Esophagus squamous epithelium (tissue), 5 donors: ENCODE measurements around the gene SPZ1. TPM values are rescaled to one million over a fixed set of nuclear protein-coding genes. Genes with fewer than 3 reads are reported as not detected.
"Not testable (repeated sequence)": the region's sequence is repeated elsewhere in the genome, so short reads cannot be mapped to it uniquely, and the experiment has no call there.

Experiments
- DNase-seq: peaks from one replicate; lab custom pipeline; 2025; lab: John Stamatoyannopoulos, UW
- H3K27ac ChIP-seq, 4 donors: fragments of 200-600 bp; sonication (generic); one replicate each; pipeline ENCODE4 v1.5.1; 2016 to 2019; ENCODE audit warnings: mild to moderate bottlenecking in 1 of 4
- H3K27me3 ChIP-seq, 4 donors: fragments of 200-600 bp; sonication (generic); 1 replicate in 3 of 4; 2 replicates in 1 of 4; pipeline versions ENCODE4 v1.5.1 to v1.6.0; 2017 to 2021; ENCODE audit warnings: antibody characterized with exemption in 1 of 4
- H3K36me3 ChIP-seq, 3 donors: fragments of 200-600 bp; sonication (generic); one replicate each; pipeline ENCODE4 v1.5.1; 2016 to 2019
- H3K4me1 ChIP-seq, 3 donors: fragments of 200-600 bp; sonication (generic); one replicate each; pipeline ENCODE4 v1.5.1; 2017 to 2019
- H3K4me3 ChIP-seq, 4 donors: fragments of 200-600 bp; sonication (generic); 1 replicate in 3 of 4; 2 replicates in 1 of 4; pipeline ENCODE4 v1.5.1; 2016 to 2019; ENCODE audit warnings: mild to moderate bottlenecking in 2 of 4, moderate library complexity in 1 of 4
- H3K9me3 ChIP-seq, 3 donors: fragments of 200-600 bp; sonication (generic); one replicate each; pipeline ENCODE4 v1.5.1; 2016 to 2019
- CTCF ChIP-seq, 6 experiments: fragments of 450-650 bp in 4 of 6; fragments of 200-600 bp in 2 of 6; sonication (generic) in 2 of 6; IDR thresholded peaks; one replicate each; pipeline ENCODE4 v1.5.1; 2016 to 2019; ENCODE audit warnings: antibody characterized with exemption in 6 of 6, mild to moderate bottlenecking in 4 of 6, moderate library complexity in 4 of 6
- POLR2A ChIP-seq, 4 donors: fragments of 450-650 bp; IDR thresholded peaks; one replicate each; pipeline ENCODE4 v1.6.1; 2017; ENCODE audit warnings: antibody characterized with exemption in 4 of 4, mild to moderate bottlenecking in 4 of 4, moderate library complexity in 3 of 4
- WGBS, 2 donors: methylation state at CpG; one replicate each; pipeline ENCODE4 v1.1.5; 2018; 5-methylcytosine and 5-hydroxymethylcytosine counted together
- intact Hi-C: fragments of 100-400 bp; cut with DNase I; formaldehyde crosslinking; loops from one replicate; pipeline ENCODE4 v1.15.0; 2022
- total RNA-seq, 4 donors: library from RNA; depleted of rRNA; stranded (reverse); fragments of >200 nt; gene quantifications; one replicate each; pipeline ENCODE4 v1.1.0, GENCODE V29; 2016
- donor health status: DM: yes; HTN: yes; CAD: no.

The SPZ1 gene
- total RNA-seq: not detected

DNA sequence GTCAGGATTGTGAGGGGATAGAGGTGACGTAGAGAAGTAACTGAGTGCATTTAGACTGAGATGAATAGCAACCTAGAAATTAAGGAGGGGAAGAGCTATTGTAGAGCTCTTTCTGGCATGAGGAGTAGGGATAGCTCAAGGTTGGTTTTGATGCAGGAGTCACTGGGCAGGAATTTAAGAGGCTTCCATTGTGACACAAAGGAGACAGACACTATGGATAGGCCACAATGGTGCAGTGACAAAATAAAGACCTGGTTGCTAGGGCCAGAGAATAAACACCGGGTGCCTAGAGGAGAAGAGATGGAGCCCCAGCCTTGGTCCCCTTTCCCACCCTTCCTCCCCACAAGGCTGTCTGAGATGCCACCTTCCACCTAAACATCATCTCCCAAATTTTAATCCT lies at the start of gene SPZ1:
Gene SPZ1 (plus strand): TSS at position 301 of the 400 bp plus-strand sequence. CDS start 214 bp downstream, outside the sequence.
- no peak for DNase-seq
- intact Hi-C loops: no loop called here
- no peak within 1 kb of the TSS for H3K27ac ChIP-seq
- H3K4me1 ChIP-seq: no peaks in the 10 kb centered on the region
- H3K27me3 ChIP-seq: no peaks in the 10 kb centered on the region
- no peaks in the 10 kb centered on the region for H3K36me3 ChIP-seq
- WGBS, 2 donors: 69 to 94% methylated on average over 2 of the region's 2 CpGs
- no peak for TF ChIP-seq POLR2A (IDR thresholded peaks at IDR 0.05)
- no peak for TF ChIP-seq CTCF (IDR thresholded peaks at IDR 0.05)
- H3K9me3 ChIP-seq: no peaks in the 10 kb centered on the region
- H3K4me3 ChIP-seq: no peak within 1 kb of the TSS

DNA sequence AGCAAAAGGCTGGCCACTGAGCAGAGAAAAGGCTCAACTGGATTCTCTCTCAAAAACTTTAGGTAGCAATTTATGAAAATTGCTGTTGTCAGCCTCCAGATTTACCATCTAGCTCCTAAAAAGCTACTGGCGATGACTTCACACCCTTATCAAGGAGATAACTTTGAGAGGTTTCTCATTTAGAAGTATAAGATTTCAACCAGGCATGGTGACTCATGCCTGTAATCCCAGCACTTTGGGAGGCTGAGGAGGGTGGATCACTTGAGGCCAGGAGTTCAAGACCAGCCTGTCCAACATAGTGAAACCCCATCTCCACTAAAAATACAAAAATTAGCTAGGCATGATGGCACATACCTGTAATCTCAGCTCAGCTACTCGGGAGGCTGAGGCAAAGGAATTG lies 49.3 kb upstream of the SPZ1 start:
- H3K27ac ChIP-seq, H3K36me3 ChIP-seq, H3K27me3 ChIP-seq, DNase-seq, H3K9me3 ChIP-seq, intact Hi-C loops, H3K4me3 ChIP-seq: not testable (repeated sequence)
- 60 to 90% methylated on average over 1 to 2 of the region's 2 CpGs for WGBS, 2 donors
- peaks cover 0 to 25% (median 3%) of the 10 kb centered on the region in 3 donors for H3K4me1 ChIP-seq

DNA sequence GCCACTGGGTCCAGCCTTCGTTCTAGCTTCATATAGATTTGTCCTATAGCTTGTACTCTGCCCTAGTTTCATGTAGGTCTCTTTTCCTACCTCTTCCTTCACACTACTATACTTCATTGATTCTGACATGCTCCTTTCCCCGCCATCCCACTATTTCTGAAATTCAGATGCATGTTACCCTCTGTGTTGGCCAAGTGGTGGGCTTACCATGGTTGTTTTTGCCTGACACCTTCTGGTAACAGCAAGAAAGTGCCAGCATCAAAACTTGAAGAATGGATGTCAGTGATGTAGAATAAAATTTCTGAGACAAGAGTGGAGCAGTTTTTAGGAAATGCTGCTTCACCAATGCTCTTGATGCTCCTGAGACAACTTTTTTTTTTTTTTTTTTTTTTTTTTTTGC lies 44.5 kb upstream of the SPZ1 start:
- WGBS, 2 donors: 88 to 90% methylated on average over 2 of the region's 2 CpGs
- peak in 3 of 6 experiments; percentile 9 to 33 (median 13) for TF ChIP-seq CTCF (IDR thresholded peaks at IDR 0.05)
- no peak for TF ChIP-seq POLR2A (IDR thresholded peaks at IDR 0.05)
- Histone ChIP-seq H3K27me3 (no peaks in the 10 kb centered on the region), H3K27ac (no peak overlapping the region), H3K9me3 (no peaks in the 10 kb centered on the region), H3K36me3 (no peaks in the 10 kb centered on the region), H3K4me3 (no peak overlapping the region), H3K4me1 (no peaks in the 10 kb centered on the region)
- intact Hi-C loops: no loop called here
- no peak for DNase-seq

DNA sequence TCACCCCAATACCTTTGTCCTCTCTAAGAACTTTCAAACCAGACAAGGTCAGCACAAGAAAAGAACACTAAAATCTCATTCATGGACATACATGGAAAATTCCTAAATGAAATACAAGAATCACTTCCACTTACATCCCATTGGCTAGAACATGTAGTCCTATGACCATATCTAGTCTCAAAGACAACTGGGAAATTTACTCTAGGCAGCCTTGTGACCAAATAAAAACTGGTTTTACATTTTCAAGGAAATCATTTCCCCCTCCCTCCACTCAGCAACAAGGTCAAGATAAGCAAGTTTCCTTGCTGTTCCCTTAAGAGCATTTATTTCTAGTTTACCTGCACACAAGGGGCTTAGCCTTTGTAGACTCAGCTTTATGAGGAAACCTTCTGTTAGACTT lies 43.6 kb upstream of the SPZ1 start:
- Histone ChIP-seq H3K36me3 (no peaks in the 10 kb centered on the region), H3K4me1 (no peaks in the 10 kb centered on the region), H3K27me3 (no peaks in the 10 kb centered on the region), H3K9me3 (no peaks in the 10 kb centered on the region), H3K4me3 (no peak overlapping the region), H3K27ac (no peak overlapping the region)
- intact Hi-C loops: no loop called here
- no peak for TF ChIP-seq POLR2A (IDR thresholded peaks at IDR 0.05)
- TF ChIP-seq CTCF (IDR thresholded peaks at IDR 0.05): no peak
- no peak for DNase-seq

DNA sequence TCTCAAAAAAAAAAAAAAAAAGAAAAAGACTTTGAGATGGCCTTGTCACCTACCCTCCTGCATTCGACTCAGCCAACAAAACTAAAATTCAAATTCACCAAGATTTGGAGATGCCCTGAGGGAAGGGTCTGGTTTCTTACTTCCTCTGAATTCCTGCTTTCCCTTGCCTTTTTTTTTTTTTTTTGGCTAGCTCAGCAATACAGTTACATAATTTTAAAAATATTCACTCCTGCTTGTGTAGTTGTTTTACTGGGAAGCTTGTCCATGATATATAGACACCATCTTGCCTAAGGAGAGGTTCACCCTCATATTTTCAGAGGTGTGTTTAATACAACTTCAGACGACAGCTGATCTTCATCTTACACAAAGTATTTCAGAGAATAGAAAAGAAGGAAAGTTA lies 42.6 kb upstream of the SPZ1 start:
- Histone ChIP-seq H3K4me3 (no peak overlapping the region), H3K4me1 (no peaks in the 10 kb centered on the region), H3K9me3 (no peaks in the 10 kb centered on the region), H3K27me3 (no peaks in the 10 kb centered on the region), H3K36me3 (no peaks in the 10 kb centered on the region), H3K27ac (no peak overlapping the region)
- WGBS, 2 donors: 34 to 44% methylated on average over 2 of the region's 2 CpGs
- DNase-seq: no peak
- TF ChIP-seq POLR2A (IDR thresholded peaks at IDR 0.05) (no peak), CTCF (IDR thresholded peaks at IDR 0.05) (no peak)
- intact Hi-C loops: no loop called here

- TF ChIP-seq CTCF (IDR thresholded peaks at IDR 0.05) (no peak), POLR2A (IDR thresholded peaks at IDR 0.05) (no peak)
- WGBS, 2 donors: 54 to 62% methylated on average over 2 to 3 of the region's 3 CpGs
- Histone ChIP-seq H3K27me3 (no peaks in the 10 kb centered on the region), H3K27ac (no peak overlapping the region), H3K4me3 (no peak overlapping the region), H3K4me1 (no peaks in the 10 kb centered on the region), H3K36me3 (no peaks in the 10 kb centered on the region), H3K9me3 (no peaks in the 10 kb centered on the region)
- intact Hi-C loops: no loop called here
- no peak for DNase-seq
These were observed 37.7 kb upstream of the SPZ1 start for GRCh38 chr5:80282054-80282453.
